Vagina (tissue), 2 donors: ENCODE results near the gene CRIP2.

ENCODE experiments used
- CTCF ChIP-seq, 3 experiments: fragments of 450-650 bp in 2 of 3; fragments of 200-600 bp in 1 of 3; sonication (generic) in 1 of 3; IDR thresholded peaks; one replicate each; pipeline ENCODE4 v1.5.1; 2017 to 2019; ENCODE audit warnings: antibody characterized with exemption in 3 of 3, mild to moderate bottlenecking in 2 of 3, moderate library complexity in 2 of 3
- POLR2A ChIP-seq, 2 donors: fragments of 450-650 bp; IDR thresholded peaks; one replicate each; pipeline ENCODE4 v1.6.1; 2017; ENCODE audit warnings: antibody characterized with exemption in 2 of 2, mild to moderate bottlenecking in 2 of 2, moderate library complexity in 2 of 2

- TF ChIP-seq POLR2A (IDR thresholded peaks at IDR 0.05) (no peak), CTCF (IDR thresholded peaks at IDR 0.05) (no peak)
These were observed 14.0 kb upstream of the CRIP2 start for GRCh38 chr14:105460616-105461015.
